HG03066 (cell line): Measurements from ENCODE around the gene SLC12A5.

ENCODE experiments used
- ATAC-seq: cut with Tn5 transposase; IDR thresholded peaks from one replicate; pipeline ENCODE4 v1.9.1; 2021; ENCODE audit warnings: low read depth; ENCODE audit not compliant: unreplicated experiment

SLC12A5 gene

DNA sequence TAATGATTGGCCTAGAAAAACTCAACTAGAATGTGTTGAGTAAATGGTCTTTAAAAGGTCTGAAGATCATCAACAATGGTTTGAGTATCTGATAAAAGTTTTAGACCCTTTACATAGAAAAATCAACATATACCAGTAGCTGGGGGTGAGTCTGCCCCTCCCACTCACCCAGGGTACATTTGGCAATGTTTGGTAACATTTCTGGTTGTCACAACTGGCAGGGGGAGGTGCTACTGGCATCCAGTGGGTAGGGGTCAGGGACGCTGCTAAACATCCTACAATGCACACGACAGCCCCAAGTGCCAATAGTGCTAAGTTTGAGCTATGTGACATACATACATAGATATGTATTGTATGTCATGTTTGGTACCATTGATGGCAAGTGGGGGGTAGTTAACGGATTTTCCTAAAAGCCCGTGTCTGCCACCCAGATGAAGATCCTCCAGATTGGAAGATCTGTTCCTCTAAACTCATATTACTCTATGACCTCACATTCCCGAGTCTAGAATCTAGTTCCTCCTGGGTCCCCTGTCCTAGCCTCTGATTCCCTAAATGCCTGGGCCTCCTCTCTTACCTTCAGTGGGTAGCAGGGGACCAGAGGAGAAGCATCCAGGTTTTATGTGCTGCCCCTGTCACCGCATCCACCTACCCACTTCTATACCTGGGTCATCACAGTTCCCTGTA lies 22.9 kb upstream of the SLC12A5 start:
- ATAC-seq: no peak

DNA sequence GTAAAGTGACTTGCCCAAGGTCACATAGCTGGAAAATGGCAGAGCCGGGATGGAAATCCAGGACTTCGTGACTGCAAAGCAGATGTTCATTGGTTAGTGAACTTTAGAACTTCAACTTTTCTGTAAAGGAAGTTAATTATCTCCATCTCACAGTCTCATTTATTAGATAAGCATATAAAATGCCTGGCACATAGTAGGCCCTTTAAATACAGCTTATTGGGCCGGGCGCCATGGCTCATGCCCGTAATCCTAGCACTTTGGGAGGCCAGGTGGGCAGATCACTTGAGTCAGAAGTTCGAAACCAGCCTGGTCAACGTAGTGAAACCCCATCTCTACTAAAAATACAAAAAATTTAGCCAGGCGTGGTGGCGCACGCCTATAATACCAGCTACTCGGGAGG lies 22.1 kb upstream of the SLC12A5 start:
- no peak for ATAC-seq

DNA sequence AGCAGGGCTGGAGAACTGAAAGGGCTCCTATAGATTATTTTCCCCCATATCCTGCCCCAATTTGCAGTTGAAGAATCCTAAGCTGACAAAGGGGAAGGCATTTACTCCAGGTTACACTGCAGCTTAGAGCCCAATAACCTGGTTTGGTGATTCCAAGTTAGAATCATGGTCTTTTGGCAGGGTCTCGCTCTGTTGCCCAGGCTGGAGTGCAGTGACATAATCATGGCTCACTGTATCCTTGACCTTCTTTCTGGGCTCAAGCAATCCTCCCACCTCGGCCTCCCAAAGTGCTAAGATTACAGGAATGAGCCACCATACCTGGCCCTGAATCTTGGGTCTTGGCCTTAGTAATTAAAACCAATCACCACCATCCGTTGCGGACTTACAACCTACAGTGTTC lies 21.3 kb upstream of the SLC12A5 start:
- no peak for ATAC-seq

DNA sequence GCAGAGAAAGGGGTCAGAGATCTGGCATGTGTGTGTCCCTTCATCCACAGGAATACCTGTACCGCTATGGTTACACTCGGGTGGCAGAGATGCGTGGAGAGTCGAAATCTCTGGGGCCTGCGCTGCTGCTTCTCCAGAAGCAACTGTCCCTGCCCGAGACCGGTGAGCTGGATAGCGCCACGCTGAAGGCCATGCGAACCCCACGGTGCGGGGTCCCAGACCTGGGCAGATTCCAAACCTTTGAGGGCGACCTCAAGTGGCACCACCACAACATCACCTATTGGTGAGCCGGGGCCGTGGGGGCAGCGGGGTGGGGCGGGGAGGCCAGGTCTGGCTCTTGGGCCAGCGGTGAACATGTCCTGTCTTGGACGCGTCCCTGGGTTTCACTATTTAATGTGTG lies 19.2 kb upstream of the SLC12A5 start:
- no peak for ATAC-seq

DNA sequence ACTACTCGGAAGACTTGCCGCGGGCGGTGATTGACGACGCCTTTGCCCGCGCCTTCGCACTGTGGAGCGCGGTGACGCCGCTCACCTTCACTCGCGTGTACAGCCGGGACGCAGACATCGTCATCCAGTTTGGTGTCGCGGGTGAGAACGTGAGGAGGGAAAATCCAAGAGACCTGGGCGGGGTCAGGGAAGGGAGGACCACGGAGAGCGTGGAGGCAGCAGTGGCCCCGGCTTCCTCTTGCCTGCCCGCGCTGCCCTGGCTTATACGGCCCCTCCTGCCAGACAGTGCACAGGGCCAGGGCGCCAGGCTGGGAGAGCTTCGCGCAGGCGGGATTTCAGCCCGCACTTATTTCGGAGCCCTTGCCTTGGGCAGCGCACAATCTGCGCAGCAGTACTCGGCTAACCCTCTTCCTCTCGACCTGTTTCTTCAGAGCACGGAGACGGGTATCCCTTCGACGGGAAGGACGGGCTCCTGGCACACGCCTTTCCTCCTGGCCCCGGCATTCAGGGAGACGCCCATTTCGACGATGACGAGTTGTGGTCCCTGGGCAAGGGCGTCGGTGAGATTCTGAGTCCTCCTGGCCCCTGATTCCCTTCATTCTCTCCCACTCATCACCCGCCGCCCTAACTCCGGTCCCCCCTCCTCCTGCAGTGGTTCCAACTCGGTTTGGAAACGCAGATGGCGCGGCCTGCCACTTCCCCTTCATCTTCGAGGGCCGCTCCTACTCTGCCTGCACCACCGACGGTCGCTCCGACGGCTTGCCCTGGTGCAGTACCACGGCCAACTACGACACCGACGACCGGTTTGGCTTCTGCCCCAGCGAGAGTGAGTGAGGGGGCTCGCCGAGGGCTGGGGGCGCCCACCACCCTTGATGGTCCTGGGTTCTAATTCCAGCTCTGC lies 18.3 kb upstream of the SLC12A5 start:
- ATAC-seq: no peak

DNA sequence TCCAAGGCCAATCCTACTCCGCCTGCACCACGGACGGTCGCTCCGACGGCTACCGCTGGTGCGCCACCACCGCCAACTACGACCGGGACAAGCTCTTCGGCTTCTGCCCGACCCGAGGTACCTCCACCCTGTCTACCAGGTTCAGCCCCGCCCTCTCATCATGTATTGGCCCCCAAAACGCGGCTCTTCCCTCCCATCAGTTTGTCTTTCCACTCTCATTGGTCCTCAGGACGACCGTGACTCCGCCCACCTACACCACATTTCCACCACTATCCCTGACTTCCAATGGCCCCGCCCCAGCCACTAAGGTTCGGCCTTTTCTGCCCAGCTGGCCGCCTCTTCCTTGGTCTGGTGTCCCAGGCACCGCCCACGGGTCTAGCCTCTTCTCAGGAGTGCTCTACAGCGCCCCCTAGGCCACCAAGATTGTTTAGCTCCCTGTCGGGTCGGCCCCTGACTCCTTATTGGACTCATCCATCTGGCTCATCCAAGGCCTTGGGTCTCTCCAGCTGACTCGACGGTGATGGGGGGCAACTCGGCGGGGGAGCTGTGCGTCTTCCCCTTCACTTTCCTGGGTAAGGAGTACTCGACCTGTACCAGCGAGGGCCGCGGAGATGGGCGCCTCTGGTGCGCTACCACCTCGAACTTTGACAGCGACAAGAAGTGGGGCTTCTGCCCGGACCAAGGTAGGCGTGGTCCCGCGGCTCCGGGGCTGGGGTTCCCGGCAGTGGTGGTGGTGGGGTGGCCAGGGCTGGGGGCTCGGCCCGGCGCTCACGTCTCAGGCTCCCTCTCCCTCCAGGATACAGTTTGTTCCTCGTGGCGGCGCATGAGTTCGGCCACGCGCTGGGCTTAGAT lies 17.2 kb upstream of the SLC12A5 start:
- no peak for ATAC-seq

DNA sequence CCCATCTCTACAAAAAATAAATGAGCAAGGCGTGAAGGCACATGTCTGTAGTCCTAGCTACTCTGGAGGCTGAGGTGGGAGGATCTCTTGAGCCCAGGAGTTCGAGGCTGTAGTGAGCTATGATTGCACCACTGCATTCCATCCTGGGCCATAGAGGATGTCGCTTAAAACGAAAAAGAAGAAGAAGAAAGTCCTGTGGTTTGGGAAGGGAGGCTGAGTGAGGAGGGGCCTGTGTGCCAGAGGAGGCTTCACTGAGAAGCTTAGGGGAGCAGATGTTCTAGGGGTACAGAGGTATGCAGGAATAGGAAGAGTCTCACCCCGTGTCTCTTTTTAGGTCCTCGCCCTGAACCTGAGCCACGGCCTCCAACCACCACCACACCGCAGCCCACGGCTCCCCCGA lies 16.1 kb upstream of the SLC12A5 start:
- no peak for ATAC-seq

DNA sequence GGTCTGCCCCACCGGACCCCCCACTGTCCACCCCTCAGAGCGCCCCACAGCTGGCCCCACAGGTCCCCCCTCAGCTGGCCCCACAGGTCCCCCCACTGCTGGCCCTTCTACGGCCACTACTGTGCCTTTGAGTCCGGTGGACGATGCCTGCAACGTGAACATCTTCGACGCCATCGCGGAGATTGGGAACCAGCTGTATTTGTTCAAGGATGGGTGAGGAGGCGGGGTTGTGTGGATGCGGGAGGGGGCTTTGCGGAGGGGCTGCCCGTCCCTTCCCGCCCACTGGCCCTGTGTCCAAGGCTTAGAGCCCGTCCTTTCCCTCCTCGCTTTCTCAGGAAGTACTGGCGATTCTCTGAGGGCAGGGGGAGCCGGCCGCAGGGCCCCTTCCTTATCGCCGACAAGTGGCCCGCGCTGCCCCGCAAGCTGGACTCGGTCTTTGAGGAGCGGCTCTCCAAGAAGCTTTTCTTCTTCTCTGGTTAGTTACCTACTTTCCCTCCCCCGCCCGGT lies 15.6 kb upstream of the SLC12A5 start:
- no peak for ATAC-seq

DNA sequence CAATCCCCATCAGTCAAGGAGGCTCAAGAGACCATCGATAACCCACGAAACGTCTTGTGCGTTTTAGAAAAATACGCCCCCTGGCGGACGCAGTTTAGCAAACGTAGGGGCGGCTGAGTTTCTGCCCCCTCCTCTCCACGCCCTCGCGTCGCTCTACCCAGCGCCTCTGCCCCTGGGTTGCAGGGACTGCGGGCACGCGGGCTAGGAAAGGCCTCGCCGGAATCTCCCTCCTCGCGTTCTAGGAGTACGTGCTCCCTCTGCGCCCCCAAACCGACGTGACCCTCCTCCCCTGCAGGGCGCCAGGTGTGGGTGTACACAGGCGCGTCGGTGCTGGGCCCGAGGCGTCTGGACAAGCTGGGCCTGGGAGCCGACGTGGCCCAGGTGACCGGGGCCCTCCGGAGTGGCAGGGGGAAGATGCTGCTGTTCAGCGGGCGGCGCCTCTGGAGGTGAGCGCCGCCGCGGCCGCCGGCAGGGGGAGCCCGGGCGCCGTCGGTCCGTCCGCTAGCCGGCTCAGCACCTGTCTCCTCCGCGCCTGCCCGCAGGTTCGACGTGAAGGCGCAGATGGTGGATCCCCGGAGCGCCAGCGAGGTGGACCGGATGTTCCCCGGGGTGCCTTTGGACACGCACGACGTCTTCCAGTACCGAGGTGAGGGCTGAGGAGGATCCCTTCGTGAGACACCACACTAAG lies 15.0 kb upstream of the SLC12A5 start:
- ATAC-seq: no peak

DNA sequence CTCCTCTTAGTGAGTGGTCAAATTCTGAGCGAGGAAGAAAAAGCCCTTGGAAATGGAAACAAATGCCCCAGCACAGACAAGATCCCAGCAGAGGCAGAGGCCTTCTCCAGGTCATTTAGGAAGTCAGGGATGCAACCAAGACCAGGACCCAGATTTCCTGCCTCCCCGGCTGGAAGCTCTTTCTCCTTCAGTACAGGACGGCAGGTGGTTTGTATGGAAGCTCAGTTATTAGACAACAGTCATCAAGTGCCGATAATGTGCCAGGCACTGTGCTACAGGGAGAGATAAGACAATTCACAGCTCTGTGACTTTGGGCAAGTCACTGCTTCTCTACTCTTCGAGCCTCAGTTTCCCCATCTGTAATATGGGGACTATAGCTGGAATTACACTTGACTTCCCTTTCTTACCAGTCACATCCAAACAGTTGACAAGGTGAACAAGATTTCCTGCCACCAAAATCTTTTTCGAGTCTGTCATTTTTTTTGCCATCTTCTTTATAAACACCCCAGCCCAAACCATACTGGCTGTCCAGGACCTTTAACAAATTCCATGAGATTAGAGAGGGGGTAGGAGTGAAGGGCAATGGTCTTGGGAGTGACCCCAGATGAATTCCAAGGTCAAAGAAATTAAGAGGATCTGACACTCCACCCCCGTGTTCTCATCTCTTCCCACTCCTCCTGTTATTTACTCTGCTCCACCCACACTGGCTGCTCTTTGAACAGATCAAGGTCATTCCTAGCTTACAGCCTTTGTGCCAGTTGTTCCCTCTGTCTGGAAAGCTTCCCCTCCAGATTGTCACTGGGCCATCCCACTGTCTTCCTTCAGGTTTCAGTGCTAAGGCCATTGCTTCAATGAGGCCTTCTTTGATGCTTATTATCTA lies 14.3 kb upstream of the SLC12A5 start:
- ATAC-seq: no peak

DNA sequence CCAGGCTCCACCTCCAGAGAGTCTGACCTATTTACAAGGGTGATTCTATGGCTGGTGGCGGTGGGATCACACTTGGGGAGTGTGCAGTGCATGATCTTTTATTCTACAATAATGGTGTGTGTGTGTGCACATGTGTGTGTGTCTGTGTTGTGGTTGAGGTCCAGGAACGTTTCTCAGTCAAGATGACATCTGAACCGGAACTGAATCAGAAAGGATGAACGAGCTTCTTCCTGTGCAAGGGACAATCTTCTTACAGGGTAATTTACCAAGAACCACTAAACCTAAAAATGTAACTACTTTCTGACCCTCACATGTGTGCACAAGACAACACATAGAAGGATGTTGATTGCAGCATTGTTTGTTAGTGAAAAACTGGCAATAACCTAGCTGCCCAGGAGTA lies 11.7 kb upstream of the SLC12A5 start:
- ATAC-seq: no peak

DNA sequence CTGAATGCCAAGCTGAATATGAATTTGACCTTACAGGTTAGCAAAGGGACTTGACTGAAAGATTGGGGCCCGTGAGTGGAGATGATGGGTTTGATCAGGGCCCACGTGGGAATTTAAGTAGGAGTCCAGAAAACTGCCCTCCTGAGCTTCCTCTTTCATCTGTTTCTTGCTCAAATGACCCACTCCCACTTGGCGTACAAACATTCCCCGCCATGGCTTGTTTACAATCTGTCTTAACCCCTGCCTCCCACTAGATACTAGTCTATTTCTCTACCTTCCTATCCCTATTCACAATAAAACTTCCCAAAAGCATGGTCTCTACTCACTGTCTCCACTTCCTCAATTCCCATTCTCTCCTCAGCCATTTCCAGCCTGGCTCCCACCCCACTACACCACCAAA lies 10.9 kb upstream of the SLC12A5 start:
- ATAC-seq: no peak

DNA sequence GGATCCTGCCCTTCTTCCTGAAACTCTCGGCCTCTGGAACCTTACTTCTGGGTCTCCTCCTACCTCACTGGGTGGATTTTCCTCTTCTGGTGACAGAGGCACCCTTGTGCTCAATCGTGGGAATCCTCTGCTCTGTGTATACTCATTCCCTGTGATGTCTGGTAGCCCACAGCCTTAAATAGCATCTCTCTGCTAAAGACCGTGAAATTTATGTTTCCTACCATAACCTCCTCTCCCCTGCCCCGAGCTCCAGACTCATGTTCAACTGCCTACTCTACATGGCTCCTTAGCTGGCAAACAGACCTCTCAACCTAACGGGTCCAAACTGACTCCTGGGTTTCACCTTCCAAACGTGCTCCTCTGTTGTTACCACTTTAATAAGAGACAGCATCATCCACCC lies 10.4 kb upstream of the SLC12A5 start:
- ATAC-seq: no peak

DNA sequence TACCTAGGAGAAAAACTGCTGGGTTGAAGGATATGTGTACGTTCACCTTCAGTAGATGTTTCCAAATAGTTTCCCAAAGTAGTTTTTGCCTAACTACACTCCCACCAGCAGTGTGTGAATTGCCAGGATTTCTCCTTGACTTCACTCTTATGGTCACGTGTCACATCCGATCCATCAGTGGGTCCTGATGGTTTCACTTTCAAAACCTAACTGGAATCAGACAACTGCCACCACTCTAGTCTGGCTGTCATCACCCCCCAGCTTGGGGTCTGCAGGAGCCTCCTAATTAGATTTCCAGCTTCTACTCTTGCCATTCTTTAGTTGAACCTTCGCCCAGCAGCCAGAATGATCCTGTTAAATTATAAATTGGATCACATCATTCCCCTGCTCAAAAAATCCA lies 8.5 kb upstream of the SLC12A5 start:
- ATAC-seq: no peak

DNA sequence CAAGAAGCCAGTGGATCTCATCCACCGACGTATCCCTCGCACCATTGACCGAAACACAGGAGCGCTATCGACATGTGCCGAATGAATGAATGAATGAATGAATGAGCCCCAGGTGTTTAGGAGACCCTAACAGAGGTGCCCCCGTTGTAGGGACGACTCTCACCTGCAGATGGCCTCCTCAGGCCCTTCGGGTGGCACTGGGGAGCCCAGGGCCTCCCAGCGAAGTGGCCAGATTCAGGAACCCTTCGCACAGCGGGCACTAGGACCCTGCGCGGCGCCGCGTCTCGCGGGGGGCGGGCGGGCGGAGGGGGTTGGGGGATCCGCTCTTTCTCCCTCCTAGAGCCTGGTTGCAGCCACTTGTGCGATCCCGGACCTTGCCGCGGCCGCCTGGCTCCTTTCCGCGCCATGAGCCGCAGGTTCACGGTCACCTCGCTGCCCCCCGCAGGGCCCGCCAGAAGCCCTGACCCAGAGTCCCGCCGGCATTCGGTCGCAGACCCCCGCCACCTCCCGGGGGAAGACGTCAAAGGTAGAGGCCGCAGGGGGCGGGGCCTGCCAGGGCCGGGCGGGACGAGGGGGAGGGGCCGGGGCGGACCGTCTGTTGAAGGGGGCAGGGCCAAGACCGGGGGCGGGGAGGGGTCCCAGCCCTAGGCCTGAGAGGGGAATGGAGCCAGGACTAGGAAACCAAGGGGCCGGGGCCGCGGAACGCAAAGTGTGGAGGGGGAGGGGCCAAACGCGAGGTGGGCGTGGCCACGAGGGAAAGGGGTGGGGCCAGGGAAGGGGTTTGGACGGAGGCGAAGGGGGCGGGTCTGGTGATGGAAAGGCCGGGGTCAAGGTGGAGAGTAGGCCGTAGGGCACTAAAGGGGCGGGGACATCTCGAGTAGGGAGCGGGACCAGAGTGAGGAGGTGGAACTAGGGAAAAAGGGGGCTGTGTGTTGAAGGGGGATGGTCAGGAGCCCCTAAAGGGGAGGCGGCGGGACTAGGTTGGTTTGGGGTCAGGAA lies 7.4 kb upstream of the SLC12A5 start:
- no peak for ATAC-seq

DNA sequence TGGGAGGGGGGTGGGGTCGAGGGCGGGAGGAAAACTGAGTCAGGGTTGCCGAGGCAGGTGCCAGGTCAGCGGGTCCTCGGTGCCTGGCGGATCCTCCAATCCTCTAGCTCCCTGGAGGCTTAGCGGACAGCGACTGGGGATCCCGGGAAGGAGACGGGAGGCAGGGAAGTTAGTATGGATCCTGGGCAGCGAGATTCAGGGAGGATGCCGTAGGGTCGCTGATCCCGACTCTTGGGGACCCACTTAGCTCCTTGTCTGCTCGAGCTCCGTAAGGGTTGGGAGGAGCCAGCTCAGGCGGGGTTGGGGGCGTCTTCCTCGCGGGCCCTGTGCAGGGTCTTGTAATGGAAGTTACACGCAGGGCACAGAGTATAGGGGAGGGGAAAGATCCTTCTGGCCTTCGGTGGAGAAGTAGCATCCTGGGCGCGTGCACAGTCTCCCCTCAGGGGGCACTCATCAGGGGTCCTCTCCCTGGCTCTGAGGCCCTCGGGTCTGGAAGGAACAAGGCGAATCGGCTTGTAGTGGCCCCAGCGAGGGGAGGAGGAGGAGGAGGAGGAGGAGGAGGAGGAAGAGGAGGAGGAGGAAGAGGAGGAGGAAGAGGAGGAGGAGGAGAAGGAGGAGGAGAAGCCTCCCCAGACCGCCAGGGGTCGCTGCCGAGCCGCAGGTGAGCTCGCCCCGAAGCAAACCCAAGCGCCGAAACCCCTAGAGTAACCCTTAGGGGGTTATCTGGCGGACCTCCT lies 6.4 kb upstream of the SLC12A5 start:
- ATAC-seq: no peak

DNA sequence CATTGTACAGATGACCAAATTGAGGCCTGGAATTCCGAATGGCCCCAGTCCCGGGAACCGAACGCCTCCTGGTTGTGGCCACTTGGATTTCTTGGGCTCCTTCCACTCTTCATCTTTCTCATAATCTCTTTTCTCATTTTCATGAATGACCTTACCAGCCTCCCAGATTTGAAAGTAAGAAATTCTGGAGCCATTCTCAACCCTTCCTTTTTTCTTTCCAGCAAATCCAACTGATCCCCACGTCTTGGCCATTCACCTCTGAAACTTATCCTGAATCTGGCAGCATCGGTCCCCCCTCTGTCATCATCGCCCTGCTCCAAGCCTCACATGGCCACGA lies 5.9 kb upstream of the SLC12A5 start:
- no peak for ATAC-seq

DNA sequence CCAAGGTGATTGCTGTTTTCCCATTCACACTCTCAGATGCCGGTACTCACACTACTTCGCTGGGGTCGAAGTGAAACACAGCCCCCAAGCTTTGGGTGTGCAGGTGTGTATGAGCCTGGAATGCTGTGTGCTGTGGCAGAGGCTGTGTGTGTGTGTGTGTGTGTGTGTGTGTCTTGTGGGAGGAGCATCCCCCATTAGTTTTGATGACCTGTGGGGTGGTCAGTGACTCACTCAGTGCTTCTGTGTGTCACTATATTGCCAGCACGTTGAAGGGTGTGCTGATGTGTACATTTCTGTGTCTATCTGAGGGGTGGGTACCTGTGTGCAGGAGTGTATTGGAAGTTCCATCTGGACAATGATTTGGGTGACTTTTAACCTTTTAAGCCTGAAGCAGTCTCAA lies 5.0 kb upstream of the SLC12A5 start:
- no peak for ATAC-seq
